GM23338 (cell line): Measurements from ENCODE around the gene ETF1. TPM values are rescaled to one million over a fixed set of nuclear protein-coding genes. Genes with fewer than 3 reads are reported as not detected.
A peak's percentile ranks its signal among the peaks of the same experiment; 100 is the strongest.

Experiments
- ATAC-seq: fragments of 200-7000 bp; cut with Tn5 transposase; 3 replicates; pipeline ENCODE4 v1.9.1; 2020
- DNase-seq: peaks from one replicate; pipeline ENCODE4 v3.0.0-alpha.2; 2015; ENCODE audit warnings: low spot score
- H2AFZ ChIP-seq: fragments of 200-600 bp; sonication (generic); 2 replicates; pipeline ENCODE4 v1.8.0; 2016; ENCODE audit warnings: antibody characterized with exemption, mild to moderate bottlenecking, moderate library complexity
- H3F3A ChIP-seq: fragments of 200-600 bp; sonication (generic); replicated peaks from 2 replicates; pipeline ENCODE4 v1.8.0; 2017; ENCODE audit warnings: antibody characterized with exemption, mixed run types, low read depth
- H3K27ac ChIP-seq: fragments of 200-600 bp; sonication (generic); 2 replicates; pipeline ENCODE4 v1.6.1; 2016; ENCODE audit warnings: low read depth
- H3K27me3 ChIP-seq: fragments of 200-600 bp; sonication (generic); 2 replicates; pipeline ENCODE4 v1.8.0; 2016; ENCODE audit warnings: mild to moderate bottlenecking, mixed run types, moderate library complexity; ENCODE audit not compliant: insufficient read depth
- H3K36me3 ChIP-seq: fragments of 200-600 bp; sonication (generic); 2 replicates; pipeline ENCODE4 v1.8.0; 2016; ENCODE audit warnings: mild to moderate bottlenecking; ENCODE audit not compliant: insufficient read depth
- H3K4me1 ChIP-seq: fragments of 200-600 bp; sonication (generic); 2 replicates; pipeline ENCODE4 v1.8.0; 2016; ENCODE audit warnings: mild to moderate bottlenecking, moderate library complexity; ENCODE audit not compliant: insufficient read depth
- H3K4me2 ChIP-seq: fragments of 200-600 bp; sonication (generic); 2 replicates; pipeline ENCODE4 v1.7.1; 2017; ENCODE audit warnings: mixed run types
- H3K4me3 ChIP-seq: fragments of 200-600 bp; sonication (generic); 2 replicates; pipeline ENCODE4 v1.6.1; 2016; ENCODE audit warnings: mixed run types
- H3K79me2 ChIP-seq: fragments of 200-600 bp; sonication (generic); replicated peaks from 2 replicates; pipeline ENCODE4 v1.8.0; 2017; ENCODE audit warnings: mild to moderate bottlenecking; ENCODE audit not compliant: insufficient read depth
- H3K9me2 ChIP-seq: fragments of 200-600 bp; sonication (generic); 2 replicates; pipeline ENCODE4 v1.8.0; 2017; ENCODE audit not compliant: insufficient read depth
- H4K20me1 ChIP-seq: fragments of 200-600 bp; sonication (generic); replicated peaks from 2 replicates; pipeline ENCODE4 v1.8.0; 2017; ENCODE audit warnings: mild to moderate bottlenecking; ENCODE audit not compliant: insufficient read depth
- H3K27ac Mint-ChIP-seq: 2 replicates; pipeline ENCODE4 v1.8.0; 2020; ENCODE audit warnings: inconsistent platforms, mild to moderate bottlenecking, moderate library complexity, mixed read lengths
- H3K27me3 Mint-ChIP-seq: 3 replicates; pipeline ENCODE4 v1.8.0; 2022; ENCODE audit warnings: low read depth, mild to moderate bottlenecking, moderate library complexity, mixed read lengths, inconsistent platforms; ENCODE audit not compliant: insufficient read depth, poor library complexity
- H3K36me3 Mint-ChIP-seq: 3 replicates; pipeline ENCODE4 v1.8.0; 2021; ENCODE audit warnings: low read depth, mild to moderate bottlenecking, inconsistent platforms, moderate library complexity, mixed read lengths
- H3K4me1 Mint-ChIP-seq: 3 replicates; pipeline ENCODE4 v1.8.0; 2020; ENCODE audit warnings: mild to moderate bottlenecking, inconsistent platforms, mixed read lengths
- H3K4me3 Mint-ChIP-seq: 3 replicates; pipeline ENCODE4 v1.8.0; 2021; ENCODE audit warnings: moderate library complexity, mild to moderate bottlenecking, inconsistent platforms, mixed read lengths
- H3K9me3 Mint-ChIP-seq: 3 replicates; pipeline ENCODE4 v1.8.0; 2020; ENCODE audit warnings: moderate library complexity, mild to moderate bottlenecking, inconsistent platforms, mixed read lengths
- CREB1 ChIP-seq: fragments of 250-450 bp; sonication (Bioruptor Pico); IDR thresholded peaks from 2 replicates; pipeline ENCODE4 v1.5.0; 2020; ENCODE audit warnings: low read depth, mild to moderate bottlenecking, moderate library complexity
- EZH2 ChIP-seq: fragments of 200-600 bp; sonication (generic); IDR thresholded peaks from one replicate; pipeline ENCODE4 v1.8.0; 2017; ENCODE audit warnings: antibody characterized with exemption, mild to moderate bottlenecking, low read depth; ENCODE audit not compliant: unreplicated experiment
- EZH2phosphoT487 ChIP-seq: fragments of 200-600 bp; sonication (generic); IDR thresholded peaks from one replicate; pipeline ENCODE4 v1.8.1; 2018; ENCODE audit warnings: antibody characterized with exemption; ENCODE audit not compliant: unreplicated experiment
- JUNB ChIP-seq: IDR thresholded peaks from one replicate; pipeline ENCODE4 v1.6.1; 2016; ENCODE audit warnings: antibody characterized with exemption; ENCODE audit not compliant: unreplicated experiment
- NANOG ChIP-seq: IDR thresholded peaks from 2 replicates; pipeline ENCODE4 v1.6.1; 2016; ENCODE audit warnings: antibody characterized with exemption, borderline replicate concordance
- POLR2AphosphoS5 ChIP-seq: IDR thresholded peaks from 2 replicates; pipeline ENCODE4 v1.6.1; 2016; ENCODE audit warnings: antibody characterized with exemption, low read depth
- STAT1 ChIP-seq: IDR thresholded peaks from one replicate; pipeline ENCODE4 v1.6.1; 2016; ENCODE audit warnings: antibody characterized with exemption; ENCODE audit not compliant: unreplicated experiment
- ZNF114 ChIP-seq: fragments of 250-450 bp; sonication (Bioruptor Pico); IDR thresholded peaks from 2 replicates; pipeline ENCODE4 v1.5.0; 2020; ENCODE audit warnings: mild to moderate bottlenecking, moderate library complexity
- ZNF331 ChIP-seq: fragments of 250-450 bp; sonication (Bioruptor Pico); IDR thresholded peaks from 2 replicates; pipeline ENCODE4 v1.5.0; 2020; ENCODE audit warnings: low read depth, mild to moderate bottlenecking, moderate library complexity
- polyA plus RNA-seq: library from polyadenylated mRNA; unstranded; fragments of >200 nt; fragmentation: Nextera tagmentation; extraction: Ambion mirVana; gene quantifications from 2 replicates; pipeline ENCODE4 v1.2.1, GENCODE V29; 2016
- total RNA-seq: library from RNA; depleted of rRNA; stranded (reverse); fragments of >200 nt; shearing (Covaris generic); gene quantifications from 2 replicates; pipeline ENCODE4 v1.2.3, GENCODE V29; 2014
- TF ChIP-seq, protein P1 (sequence below): fragments of 250-450 bp; sonication (Bioruptor Pico); IDR thresholded peaks from 2 replicates; pipeline ENCODE4 v1.5.0; 2020; ENCODE audit warnings: mild to moderate bottlenecking, moderate library complexity
- TF ChIP-seq, protein P2 (sequence below), 2 experiments: fragments of 200-600 bp in 1 of 2; sonication (generic) in 1 of 2; conservative IDR thresholded peaks; 2 replicates each; pipeline versions ENCODE4 v1.5.1 to v1.6.1; 2016 to 2017; ENCODE audit warnings: antibody characterized with exemption in 2 of 2, low read depth in 2 of 2, mild to moderate bottlenecking in 2 of 2, moderate library complexity in 1 of 2
- TF ChIP-seq, protein P3 (sequence below): IDR thresholded peaks from 2 replicates; pipeline ENCODE4 v1.6.1; 2016; ENCODE audit warnings: antibody characterized with exemption
- TF ChIP-seq, protein P4 (sequence below): IDR thresholded peaks from one replicate; pipeline ENCODE4 v1.6.1; 2018; ENCODE audit warnings: antibody characterized with exemption; ENCODE audit not compliant: unreplicated experiment

ETF1 gene
- total and polyA plus RNA-seq, 2 experiments from 2014 or later = 68.9 to 136 TPM

DNA sequence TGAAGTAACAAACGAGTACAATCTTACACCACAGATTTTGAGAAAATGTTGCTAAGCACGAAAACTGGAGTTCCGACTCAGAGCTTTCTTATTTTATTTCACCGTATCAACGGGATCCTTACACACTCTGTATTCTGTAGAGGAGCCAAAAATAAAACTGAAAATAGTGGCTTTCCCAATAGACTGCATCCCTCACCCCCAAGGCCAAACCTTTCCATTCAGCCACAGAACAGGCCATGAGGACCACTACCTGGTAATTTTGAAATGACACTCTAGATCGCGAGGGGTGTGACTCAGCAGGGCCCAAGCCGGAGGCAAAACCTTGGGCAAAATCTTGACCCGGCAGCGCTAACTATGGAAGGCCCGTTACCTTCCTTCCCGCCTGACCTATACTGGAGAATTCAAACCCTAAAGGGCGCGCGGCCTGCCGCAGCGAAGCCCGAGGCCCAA is 31.7 kb upstream of the ETF1 start:
- H3K4me3 Mint-ChIP-seq = peak overlapping the region; percentile 100
- Histone ChIP-seq H4K20me1 (peaks cover 23% of the 10 kb centered on the region), H3K79me2 (peaks cover 55% of the 10 kb centered on the region), H3K4me2 (peak overlapping the region; percentile 97), H3K27me3 (no peaks in the 10 kb centered on the region), H3K4me3 (peak overlapping the region; percentile 91), H3F3A (peaks cover 32% of the 10 kb centered on the region), H3K27ac (peak overlapping the region; percentile 98), H3K4me1 (peaks cover 6% of the 10 kb centered on the region), H2AFZ (no peak overlapping the region), H3K9me2 (no peaks in the 10 kb centered on the region), H3K36me3 (peaks cover 43% of the 10 kb centered on the region)
- peaks cover 13% of the 10 kb centered on the region for H3K27me3 Mint-ChIP-seq
- H3K9me3 Mint-ChIP-seq = peaks cover 10% of the 10 kb centered on the region; the same call in 2 of the 3 replicates
- H3K4me1 Mint-ChIP-seq = peaks cover 14% of the 10 kb centered on the region
- peak overlapping the region; percentile 100 for H3K27ac Mint-ChIP-seq
- H3K36me3 Mint-ChIP-seq = peaks cover 60% of the 10 kb centered on the region
- DNase-seq = no peak
- no peak for TF ChIP-seq EZH2
- no peak for TF ChIP-seq POLR2AphosphoS5
- no peak for TF ChIP-seq JUNB
- TF ChIP-seq, protein P1, sequence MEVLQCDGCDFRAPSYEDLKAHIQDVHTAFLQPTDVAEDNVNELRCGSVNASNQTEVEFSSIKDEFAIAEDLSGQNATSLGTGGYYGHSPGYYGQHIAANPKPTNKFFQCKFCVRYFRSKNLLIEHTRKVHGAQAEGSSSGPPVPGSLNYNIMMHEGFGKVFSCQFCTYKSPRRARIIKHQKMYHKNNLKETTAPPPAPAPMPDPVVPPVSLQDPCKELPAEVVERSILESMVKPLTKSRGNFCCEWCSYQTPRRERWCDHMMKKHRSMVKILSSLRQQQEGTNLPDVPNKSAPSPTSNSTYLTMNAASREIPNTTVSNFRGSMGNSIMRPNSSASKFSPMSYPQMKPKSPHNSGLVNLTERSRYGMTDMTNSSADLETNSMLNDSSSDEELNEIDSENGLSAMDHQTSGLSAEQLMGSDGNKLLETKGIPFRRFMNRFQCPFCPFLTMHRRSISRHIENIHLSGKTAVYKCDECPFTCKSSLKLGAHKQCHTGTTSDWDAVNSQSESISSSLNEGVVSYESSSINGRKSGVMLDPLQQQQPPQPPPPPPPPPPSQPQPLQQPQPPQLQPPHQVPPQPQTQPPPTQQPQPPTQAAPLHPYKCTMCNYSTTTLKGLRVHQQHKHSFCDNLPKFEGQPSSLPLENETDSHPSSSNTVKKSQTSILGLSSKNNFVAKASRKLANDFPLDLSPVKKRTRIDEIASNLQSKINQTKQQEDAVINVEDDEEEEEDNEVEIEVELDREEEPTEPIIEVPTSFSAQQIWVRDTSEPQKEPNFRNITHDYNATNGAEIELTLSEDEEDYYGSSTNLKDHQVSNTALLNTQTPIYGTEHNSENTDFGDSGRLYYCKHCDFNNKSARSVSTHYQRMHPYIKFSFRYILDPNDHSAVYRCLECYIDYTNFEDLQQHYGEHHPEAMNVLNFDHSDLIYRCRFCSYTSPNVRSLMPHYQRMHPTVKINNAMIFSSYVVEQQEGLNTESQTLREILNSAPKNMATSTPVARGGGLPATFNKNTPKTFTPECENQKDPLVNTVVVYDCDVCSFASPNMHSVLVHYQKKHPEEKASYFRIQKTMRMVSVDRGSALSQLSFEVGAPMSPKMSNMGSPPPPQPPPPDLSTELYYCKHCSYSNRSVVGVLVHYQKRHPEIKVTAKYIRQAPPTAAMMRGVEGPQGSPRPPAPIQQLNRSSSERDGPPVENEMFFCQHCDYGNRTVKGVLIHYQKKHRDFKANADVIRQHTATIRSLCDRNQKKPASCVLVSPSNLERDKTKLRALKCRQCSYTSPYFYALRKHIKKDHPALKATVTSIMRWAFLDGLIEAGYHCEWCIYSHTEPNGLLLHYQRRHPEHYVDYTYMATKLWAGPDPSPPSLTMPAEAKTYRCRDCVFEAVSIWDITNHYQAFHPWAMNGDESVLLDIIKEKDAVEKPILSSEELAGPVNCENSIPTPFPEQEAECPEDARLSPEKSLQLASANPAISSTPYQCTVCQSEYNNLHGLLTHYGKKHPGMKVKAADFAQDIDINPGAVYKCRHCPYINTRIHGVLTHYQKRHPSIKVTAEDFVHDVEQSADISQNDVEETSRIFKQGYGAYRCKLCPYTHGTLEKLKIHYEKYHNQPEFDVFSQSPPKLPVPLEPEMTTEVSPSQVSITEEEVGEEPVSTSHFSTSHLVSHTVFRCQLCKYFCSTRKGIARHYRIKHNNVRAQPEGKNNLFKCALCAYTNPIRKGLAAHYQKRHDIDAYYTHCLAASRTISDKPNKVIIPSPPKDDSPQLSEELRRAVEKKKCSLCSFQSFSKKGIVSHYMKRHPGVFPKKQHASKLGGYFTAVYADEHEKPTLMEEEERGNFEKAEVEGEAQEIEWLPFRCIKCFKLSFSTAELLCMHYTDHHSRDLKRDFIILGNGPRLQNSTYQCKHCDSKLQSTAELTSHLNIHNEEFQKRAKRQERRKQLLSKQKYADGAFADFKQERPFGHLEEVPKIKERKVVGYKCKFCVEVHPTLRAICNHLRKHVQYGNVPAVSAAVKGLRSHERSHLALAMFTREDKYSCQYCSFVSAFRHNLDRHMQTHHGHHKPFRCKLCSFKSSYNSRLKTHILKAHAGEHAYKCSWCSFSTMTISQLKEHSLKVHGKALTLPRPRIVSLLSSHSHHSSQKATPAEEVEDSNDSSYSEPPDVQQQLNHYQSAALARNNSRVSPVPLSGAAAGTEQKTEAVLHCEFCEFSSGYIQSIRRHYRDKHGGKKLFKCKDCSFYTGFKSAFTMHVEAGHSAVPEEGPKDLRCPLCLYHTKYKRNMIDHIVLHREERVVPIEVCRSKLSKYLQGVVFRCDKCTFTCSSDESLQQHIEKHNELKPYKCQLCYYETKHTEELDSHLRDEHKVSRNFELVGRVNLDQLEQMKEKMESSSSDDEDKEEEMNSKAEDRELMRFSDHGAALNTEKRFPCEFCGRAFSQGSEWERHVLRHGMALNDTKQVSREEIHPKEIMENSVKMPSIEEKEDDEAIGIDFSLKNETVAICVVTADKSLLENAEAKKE = no peak
- TF ChIP-seq, protein P2, sequence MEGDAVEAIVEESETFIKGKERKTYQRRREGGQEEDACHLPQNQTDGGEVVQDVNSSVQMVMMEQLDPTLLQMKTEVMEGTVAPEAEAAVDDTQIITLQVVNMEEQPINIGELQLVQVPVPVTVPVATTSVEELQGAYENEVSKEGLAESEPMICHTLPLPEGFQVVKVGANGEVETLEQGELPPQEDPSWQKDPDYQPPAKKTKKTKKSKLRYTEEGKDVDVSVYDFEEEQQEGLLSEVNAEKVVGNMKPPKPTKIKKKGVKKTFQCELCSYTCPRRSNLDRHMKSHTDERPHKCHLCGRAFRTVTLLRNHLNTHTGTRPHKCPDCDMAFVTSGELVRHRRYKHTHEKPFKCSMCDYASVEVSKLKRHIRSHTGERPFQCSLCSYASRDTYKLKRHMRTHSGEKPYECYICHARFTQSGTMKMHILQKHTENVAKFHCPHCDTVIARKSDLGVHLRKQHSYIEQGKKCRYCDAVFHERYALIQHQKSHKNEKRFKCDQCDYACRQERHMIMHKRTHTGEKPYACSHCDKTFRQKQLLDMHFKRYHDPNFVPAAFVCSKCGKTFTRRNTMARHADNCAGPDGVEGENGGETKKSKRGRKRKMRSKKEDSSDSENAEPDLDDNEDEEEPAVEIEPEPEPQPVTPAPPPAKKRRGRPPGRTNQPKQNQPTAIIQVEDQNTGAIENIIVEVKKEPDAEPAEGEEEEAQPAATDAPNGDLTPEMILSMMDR (conservative IDR thresholded peaks at IDR 0.05; ENCODE audit: low read depth in 2 of 2) = no peak
- no peak for TF ChIP-seq NANOG
- no peak for TF ChIP-seq CREB1 (CRISPR knock-in tag)
- TF ChIP-seq ZNF331 (CRISPR knock-in tag) = no peak
- TF ChIP-seq EZH2phosphoT487 = no peak
- TF ChIP-seq STAT1 = no peak
- TF ChIP-seq, protein P3, sequence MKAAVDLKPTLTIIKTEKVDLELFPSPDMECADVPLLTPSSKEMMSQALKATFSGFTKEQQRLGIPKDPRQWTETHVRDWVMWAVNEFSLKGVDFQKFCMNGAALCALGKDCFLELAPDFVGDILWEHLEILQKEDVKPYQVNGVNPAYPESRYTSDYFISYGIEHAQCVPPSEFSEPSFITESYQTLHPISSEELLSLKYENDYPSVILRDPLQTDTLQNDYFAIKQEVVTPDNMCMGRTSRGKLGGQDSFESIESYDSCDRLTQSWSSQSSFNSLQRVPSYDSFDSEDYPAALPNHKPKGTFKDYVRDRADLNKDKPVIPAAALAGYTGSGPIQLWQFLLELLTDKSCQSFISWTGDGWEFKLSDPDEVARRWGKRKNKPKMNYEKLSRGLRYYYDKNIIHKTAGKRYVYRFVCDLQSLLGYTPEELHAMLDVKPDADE = no peak
- no peak for TF ChIP-seq ZNF114 (CRISPR knock-in tag)
- TF ChIP-seq, protein P4, sequence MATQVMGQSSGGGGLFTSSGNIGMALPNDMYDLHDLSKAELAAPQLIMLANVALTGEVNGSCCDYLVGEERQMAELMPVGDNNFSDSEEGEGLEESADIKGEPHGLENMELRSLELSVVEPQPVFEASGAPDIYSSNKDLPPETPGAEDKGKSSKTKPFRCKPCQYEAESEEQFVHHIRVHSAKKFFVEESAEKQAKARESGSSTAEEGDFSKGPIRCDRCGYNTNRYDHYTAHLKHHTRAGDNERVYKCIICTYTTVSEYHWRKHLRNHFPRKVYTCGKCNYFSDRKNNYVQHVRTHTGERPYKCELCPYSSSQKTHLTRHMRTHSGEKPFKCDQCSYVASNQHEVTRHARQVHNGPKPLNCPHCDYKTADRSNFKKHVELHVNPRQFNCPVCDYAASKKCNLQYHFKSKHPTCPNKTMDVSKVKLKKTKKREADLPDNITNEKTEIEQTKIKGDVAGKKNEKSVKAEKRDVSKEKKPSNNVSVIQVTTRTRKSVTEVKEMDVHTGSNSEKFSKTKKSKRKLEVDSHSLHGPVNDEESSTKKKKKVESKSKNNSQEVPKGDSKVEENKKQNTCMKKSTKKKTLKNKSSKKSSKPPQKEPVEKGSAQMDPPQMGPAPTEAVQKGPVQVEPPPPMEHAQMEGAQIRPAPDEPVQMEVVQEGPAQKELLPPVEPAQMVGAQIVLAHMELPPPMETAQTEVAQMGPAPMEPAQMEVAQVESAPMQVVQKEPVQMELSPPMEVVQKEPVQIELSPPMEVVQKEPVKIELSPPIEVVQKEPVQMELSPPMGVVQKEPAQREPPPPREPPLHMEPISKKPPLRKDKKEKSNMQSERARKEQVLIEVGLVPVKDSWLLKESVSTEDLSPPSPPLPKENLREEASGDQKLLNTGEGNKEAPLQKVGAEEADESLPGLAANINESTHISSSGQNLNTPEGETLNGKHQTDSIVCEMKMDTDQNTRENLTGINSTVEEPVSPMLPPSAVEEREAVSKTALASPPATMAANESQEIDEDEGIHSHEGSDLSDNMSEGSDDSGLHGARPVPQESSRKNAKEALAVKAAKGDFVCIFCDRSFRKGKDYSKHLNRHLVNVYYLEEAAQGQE = no peak
- ATAC-seq = no peak
